Neural cell (in vitro differentiated cells): ENCODE measurements around the gene CYB5A.
"Not testable (repeated sequence)": the region's sequence is repeated elsewhere in the genome, so short reads cannot be mapped to it uniquely, and the experiment has no call there.

Experiments
- EZH2 ChIP-seq: fragments of 200-600, 300-800 bp; shearing (Covaris generic), sonication (generic); IDR thresholded peaks from 2 replicates; pipeline ENCODE4 v1.6.1; 2014; ENCODE audit warnings: antibody characterized with exemption, low read length, borderline replicate concordance, mild to moderate bottlenecking; ENCODE audit not compliant: insufficient read depth, poor library complexity, severe bottlenecking
- POLR2AphosphoS5 ChIP-seq: IDR thresholded peaks from 2 replicates; pipeline ENCODE4 v1.6.1; 2012
- RAD21 ChIP-seq: fragments of 450-650 bp; conservative IDR thresholded peaks from 2 replicates; pipeline ENCODE4 v1.6.1; 2014; ENCODE audit warnings: antibody characterized with exemption, mild to moderate bottlenecking, moderate library complexity
- TAF1 ChIP-seq: IDR thresholded peaks from 2 replicates; pipeline ENCODE4 v1.6.1; 2012; ENCODE audit warnings: low read depth
- TF ChIP-seq, protein P1 (sequence below): fragments of 450-650 bp; IDR thresholded peaks from 2 replicates; pipeline ENCODE4 v1.5.1; 2014; ENCODE audit warnings: antibody characterized with exemption, mild to moderate bottlenecking, moderate library complexity; ENCODE audit not compliant: poor library complexity, severe bottlenecking
- TF ChIP-seq, protein P2 (sequence below): IDR thresholded peaks from 2 replicates; pipeline ENCODE4 v1.6.1; 2012; ENCODE audit warnings: borderline replicate concordance

DNA sequence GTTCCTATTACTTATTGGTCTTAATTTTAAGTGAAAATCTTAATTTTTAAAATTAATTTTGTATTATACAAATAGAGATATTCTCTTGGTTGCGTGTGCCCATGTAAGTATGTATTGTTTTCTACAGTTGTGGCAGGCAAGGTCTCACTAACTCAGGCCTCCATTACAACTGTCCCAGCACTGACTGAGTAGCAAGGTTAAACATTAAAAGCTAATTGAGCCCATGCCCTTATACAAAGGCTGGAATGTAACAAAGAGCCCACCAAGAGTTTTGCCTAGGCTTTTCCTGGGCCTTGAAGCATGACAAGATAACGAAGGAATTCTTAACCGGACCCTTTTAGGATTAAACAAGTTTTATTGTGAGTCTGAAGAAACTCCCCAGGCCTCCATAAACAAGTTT lies 35.0 kb upstream of the CYB5A start:
- TF ChIP-seq, protein P1, sequence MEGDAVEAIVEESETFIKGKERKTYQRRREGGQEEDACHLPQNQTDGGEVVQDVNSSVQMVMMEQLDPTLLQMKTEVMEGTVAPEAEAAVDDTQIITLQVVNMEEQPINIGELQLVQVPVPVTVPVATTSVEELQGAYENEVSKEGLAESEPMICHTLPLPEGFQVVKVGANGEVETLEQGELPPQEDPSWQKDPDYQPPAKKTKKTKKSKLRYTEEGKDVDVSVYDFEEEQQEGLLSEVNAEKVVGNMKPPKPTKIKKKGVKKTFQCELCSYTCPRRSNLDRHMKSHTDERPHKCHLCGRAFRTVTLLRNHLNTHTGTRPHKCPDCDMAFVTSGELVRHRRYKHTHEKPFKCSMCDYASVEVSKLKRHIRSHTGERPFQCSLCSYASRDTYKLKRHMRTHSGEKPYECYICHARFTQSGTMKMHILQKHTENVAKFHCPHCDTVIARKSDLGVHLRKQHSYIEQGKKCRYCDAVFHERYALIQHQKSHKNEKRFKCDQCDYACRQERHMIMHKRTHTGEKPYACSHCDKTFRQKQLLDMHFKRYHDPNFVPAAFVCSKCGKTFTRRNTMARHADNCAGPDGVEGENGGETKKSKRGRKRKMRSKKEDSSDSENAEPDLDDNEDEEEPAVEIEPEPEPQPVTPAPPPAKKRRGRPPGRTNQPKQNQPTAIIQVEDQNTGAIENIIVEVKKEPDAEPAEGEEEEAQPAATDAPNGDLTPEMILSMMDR: not testable (repeated sequence)
- TF ChIP-seq, protein P2, sequence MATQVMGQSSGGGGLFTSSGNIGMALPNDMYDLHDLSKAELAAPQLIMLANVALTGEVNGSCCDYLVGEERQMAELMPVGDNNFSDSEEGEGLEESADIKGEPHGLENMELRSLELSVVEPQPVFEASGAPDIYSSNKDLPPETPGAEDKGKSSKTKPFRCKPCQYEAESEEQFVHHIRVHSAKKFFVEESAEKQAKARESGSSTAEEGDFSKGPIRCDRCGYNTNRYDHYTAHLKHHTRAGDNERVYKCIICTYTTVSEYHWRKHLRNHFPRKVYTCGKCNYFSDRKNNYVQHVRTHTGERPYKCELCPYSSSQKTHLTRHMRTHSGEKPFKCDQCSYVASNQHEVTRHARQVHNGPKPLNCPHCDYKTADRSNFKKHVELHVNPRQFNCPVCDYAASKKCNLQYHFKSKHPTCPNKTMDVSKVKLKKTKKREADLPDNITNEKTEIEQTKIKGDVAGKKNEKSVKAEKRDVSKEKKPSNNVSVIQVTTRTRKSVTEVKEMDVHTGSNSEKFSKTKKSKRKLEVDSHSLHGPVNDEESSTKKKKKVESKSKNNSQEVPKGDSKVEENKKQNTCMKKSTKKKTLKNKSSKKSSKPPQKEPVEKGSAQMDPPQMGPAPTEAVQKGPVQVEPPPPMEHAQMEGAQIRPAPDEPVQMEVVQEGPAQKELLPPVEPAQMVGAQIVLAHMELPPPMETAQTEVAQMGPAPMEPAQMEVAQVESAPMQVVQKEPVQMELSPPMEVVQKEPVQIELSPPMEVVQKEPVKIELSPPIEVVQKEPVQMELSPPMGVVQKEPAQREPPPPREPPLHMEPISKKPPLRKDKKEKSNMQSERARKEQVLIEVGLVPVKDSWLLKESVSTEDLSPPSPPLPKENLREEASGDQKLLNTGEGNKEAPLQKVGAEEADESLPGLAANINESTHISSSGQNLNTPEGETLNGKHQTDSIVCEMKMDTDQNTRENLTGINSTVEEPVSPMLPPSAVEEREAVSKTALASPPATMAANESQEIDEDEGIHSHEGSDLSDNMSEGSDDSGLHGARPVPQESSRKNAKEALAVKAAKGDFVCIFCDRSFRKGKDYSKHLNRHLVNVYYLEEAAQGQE: not testable (repeated sequence)
- not testable (repeated sequence) for TF ChIP-seq RAD21, POLR2AphosphoS5, EZH2, TAF1
